HG02885 (cell line): ENCODE results near the gene CTNNA2.

Experiments
- ATAC-seq: cut with Tn5 transposase; IDR thresholded peaks from one replicate; pipeline ENCODE4 v1.9.1; 2021; ENCODE audit warnings: mild to moderate bottlenecking; ENCODE audit not compliant: unreplicated experiment, poor library complexity

The CTNNA2 gene

GRCh38 chr2:79700651-79701050 is 187.8 kb downstream of the CTNNA2 start:
- no peak for ATAC-seq

GRCh38 chr2:79702905-79703304 is 190.1 kb downstream of the CTNNA2 start:
- ATAC-seq, result no peak

- ATAC-seq, result no peak
These were observed 198.2 kb downstream of the CTNNA2 start for GRCh38 chr2:79711098-79711497.

GRCh38 chr2:79713131-79713785 is 200.4 kb downstream of the CTNNA2 start:
- no peak for ATAC-seq

GRCh38 chr2:79714283-79714682 is 201.4 kb downstream of the CTNNA2 start:
- ATAC-seq, result no peak

- no peak for ATAC-seq
These were observed 202.5 kb downstream of the CTNNA2 start for GRCh38 chr2:79715338-79715737.

GRCh38 chr2:79716266-79716665 is 203.4 kb downstream of the CTNNA2 start:
- ATAC-seq, result no peak

GRCh38 chr2:79717364-79718007 is 204.6 kb downstream of the CTNNA2 start:
- no peak for ATAC-seq

GRCh38 chr2:79721061-79721460 is 208.2 kb downstream of the CTNNA2 start:
- ATAC-seq, result no peak

- ATAC-seq, result no peak
These were observed 209.1 kb downstream of the CTNNA2 start for GRCh38 chr2:79721966-79722365.

GRCh38 chr2:79723830-79724229 is 211.0 kb downstream of the CTNNA2 start:
- no peak for ATAC-seq

- ATAC-seq, result no peak
These were observed 216.7 kb downstream of the CTNNA2 start for GRCh38 chr2:79729532-79729931.

- ATAC-seq, result no peak
These were observed 221.7 kb downstream of the CTNNA2 start for GRCh38 chr2:79734518-79734917.

- no peak for ATAC-seq
These were observed 228.1 kb downstream of the CTNNA2 start for GRCh38 chr2:79740879-79741443.

- ATAC-seq, result no peak
These were observed 237.5 kb downstream of the CTNNA2 start for GRCh38 chr2:79750321-79750720.

- ATAC-seq, result no peak
These were observed 244.7 kb downstream of the CTNNA2 start for GRCh38 chr2:79757526-79757925.

GRCh38 chr2:79758042-79758441 is 245.2 kb downstream of the CTNNA2 start:
- no peak for ATAC-seq

GRCh38 chr2:79758749-79759282 is 246.0 kb downstream of the CTNNA2 start:
- ATAC-seq, result no peak

- no peak for ATAC-seq
These were observed 258.1 kb downstream of the CTNNA2 start for GRCh38 chr2:79770926-79771325.

- no peak for ATAC-seq
These were observed 258.6 kb downstream of the CTNNA2 start for GRCh38 chr2:79771493-79771892.

GRCh38 chr2:79774016-79774415 is 261.2 kb downstream of the CTNNA2 start:
- no peak for ATAC-seq

- ATAC-seq, result no peak
These were observed 263.6 kb downstream of the CTNNA2 start for GRCh38 chr2:79776461-79776860.
